Activated CD8-positive, alpha-beta T cell treated with anti-CD3 and anti-CD28 coated beads, Interleukin-2, amount 10 ng/mL, durations not matched to agents 7 days and 5 days (primary cell): ENCODE results near the gene CSNK1A1. TPM values are rescaled to one million over a fixed set of nuclear protein-coding genes. Genes with fewer than 3 reads are reported as not detected.

ENCODE experiments used
- ATAC-seq: fragments of 150-1000 bp; cut with Tn5 transposase; one replicate; pipeline ENCODE4 v1.10.0; 2021; ENCODE audit warnings: moderate library complexity
- CTCF ChIA-PET: fragments of 350-600 bp; sonication (Branson Sonifier 250); formaldehyde crosslinking; loops from one replicate; lab custom pipeline; 2021; ENCODE audit warnings: antibody characterized with exemption; lab: Charles Lee
- POLR2A ChIA-PET: fragments of 350-600 bp; sonication (Branson Sonifier 250); formaldehyde crosslinking; loops from one replicate; lab custom pipeline; 2021; ENCODE audit warnings: antibody characterized with exemption; lab: Charles Lee
- DNase-seq: peaks from one replicate; pipeline ENCODE4 v3.0.0-alpha.2; 2020
- H3K27ac Mint-ChIP-seq: one replicate; pipeline ENCODE4 v1.8.0; 2021; ENCODE audit warnings: mild to moderate bottlenecking, mixed read lengths
- H3K27me3 Mint-ChIP-seq: one replicate; pipeline ENCODE4 v1.8.0; 2021; ENCODE audit warnings: low read depth, mixed read lengths
- H3K36me3 Mint-ChIP-seq: one replicate; pipeline ENCODE4 v1.8.0; 2021; ENCODE audit warnings: low read depth, mixed read lengths
- H3K4me1 Mint-ChIP-seq: one replicate; pipeline ENCODE4 v1.8.0; 2021; ENCODE audit warnings: low read depth, mixed read lengths
- H3K4me3 Mint-ChIP-seq: one replicate; pipeline ENCODE4 v1.8.0; 2021; ENCODE audit warnings: mild to moderate bottlenecking, mixed read lengths
- H3K9me3 Mint-ChIP-seq: one replicate; pipeline ENCODE4 v1.8.0; 2022; ENCODE audit warnings: mixed read lengths; ENCODE audit not compliant: insufficient read depth
- total RNA-seq, 2 experiments: library from RNA; stranded (reverse); gene quantifications; one replicate each; pipeline ENCODE4 v1.2.3, GENCODE V29; 2021

The CSNK1A1 gene
- total RNA-seq, 2 experiments from 2014 or later = 163 to 177 TPM

GRCh38 chr5:149586708-149587318 is 35.6 kb upstream of the CSNK1A1 start:
- Mint-ChIP-seq H3K27me3 (peaks cover 6% of the 10 kb centered on the region), H3K4me1 (peaks cover under 1% of the 10 kb centered on the region), H3K4me3 (no peak overlapping the region), H3K9me3 (no peaks in the 10 kb centered on the region), H3K36me3 (no peaks in the 10 kb centered on the region), H3K27ac (no peak overlapping the region)
- no peak for ATAC-seq
- DNase-seq = no peak
- CTCF ChIA-PET = interaction anchor here (0.6 to 1.0 kb wide), 4 partner anchors 11 to 219 kb away, joined by 3 to 4 read pairs (median 3); no protein-coding TSS in a partner anchor
- POLR2A ChIA-PET = interaction anchor here (0.9 kb wide), 1 partner anchor 25 kb away, joined by 3 read pairs; no protein-coding TSS in a partner anchor

- no peak for ATAC-seq
- CTCF ChIA-PET = no interaction called here
Observed at GRCh38 chr5:149585910-149586309, 34.7 kb upstream of the CSNK1A1 start.

GRCh38 chr5:149584121-149584520 is 32.9 kb upstream of the CSNK1A1 start:
- ChIA-PET POLR2A (no interaction called here), CTCF (no interaction called here)
- H3K4me3 Mint-ChIP-seq = no peak overlapping the region
- H3K36me3 Mint-ChIP-seq = no peaks in the 10 kb centered on the region
- peaks cover 6% of the 10 kb centered on the region for H3K4me1 Mint-ChIP-seq
- DNase-seq (no peak), ATAC-seq (no peak)
- no peak overlapping the region for H3K27ac Mint-ChIP-seq
- H3K27me3 Mint-ChIP-seq = peaks cover 18% of the 10 kb centered on the region
- H3K9me3 Mint-ChIP-seq = no peaks in the 10 kb centered on the region

More at GRCh38 chr5:149585910-149586309, 34.7 kb upstream of the CSNK1A1 start:
- no peaks in the 10 kb centered on the region for H3K36me3 Mint-ChIP-seq
- POLR2A ChIA-PET = no interaction called here
- no peaks in the 10 kb centered on the region for H3K9me3 Mint-ChIP-seq
- no peak for DNase-seq
- no peak overlapping the region for H3K4me3 Mint-ChIP-seq
- no peak overlapping the region for H3K27ac Mint-ChIP-seq
- peaks cover 5% of the 10 kb centered on the region for H3K4me1 Mint-ChIP-seq
- H3K27me3 Mint-ChIP-seq = peaks cover 10% of the 10 kb centered on the region

- peaks cover 18% of the 10 kb centered on the region for H3K27me3 Mint-ChIP-seq
- H3K27ac Mint-ChIP-seq = no peak overlapping the region
- no peak for ATAC-seq
- ChIA-PET POLR2A (no interaction called here), CTCF (interaction anchor here (2.1 kb wide), 1 partner anchor 84 kb away, joined by 4 read pairs; no protein-coding TSS in a partner anchor)
- peaks cover 6% of the 10 kb centered on the region for H3K4me1 Mint-ChIP-seq
- no peak overlapping the region for H3K4me3 Mint-ChIP-seq
- no peaks in the 10 kb centered on the region for H3K9me3 Mint-ChIP-seq
- no peak for DNase-seq
- no peaks in the 10 kb centered on the region for H3K36me3 Mint-ChIP-seq
Observed at GRCh38 chr5:149583394-149583793, 32.2 kb upstream of the CSNK1A1 start.

- H3K36me3 Mint-ChIP-seq = no peaks in the 10 kb centered on the region
- H3K9me3 Mint-ChIP-seq = no peaks in the 10 kb centered on the region
- H3K4me3 Mint-ChIP-seq = peak overlapping the region; percentile 62
- ATAC-seq (no peak), DNase-seq (no peak)
- POLR2A ChIA-PET = no interaction called here
- H3K27ac Mint-ChIP-seq = no peak overlapping the region
- H3K27me3 Mint-ChIP-seq = peaks cover 18% of the 10 kb centered on the region
- CTCF ChIA-PET = interaction anchor here (1.9 to 2.1 kb wide), 2 partner anchors 36 to 85 kb away, joined by 4 to 7 read pairs; no protein-coding TSS in a partner anchor
- peaks cover 6% of the 10 kb centered on the region for H3K4me1 Mint-ChIP-seq
Observed at GRCh38 chr5:149581931-149582768, 30.9 kb upstream of the CSNK1A1 start.

GRCh38 chr5:149581192-149581861 is 30.1 kb upstream of the CSNK1A1 start, which contains the start of gene ARHGEF37:
Gene ARHGEF37, plus strand, starts transcription at chr5:149581498. Its CDS starts 16,272 bp downstream, at chr5:149597770.
- no peaks in the 10 kb centered on the region for H3K9me3 Mint-ChIP-seq
- H3K27ac Mint-ChIP-seq = no peak within 1 kb of the TSS
- H3K36me3 Mint-ChIP-seq = peaks cover 2% of the 10 kb centered on the region
- peak within 1 kb of the TSS; percentile 63 for H3K4me3 Mint-ChIP-seq
- CTCF ChIA-PET = interaction anchor here (1.0 to 2.1 kb wide), 3 partner anchors 29 to 86 kb away, joined by 3 to 7 read pairs (median 4); no protein-coding TSS in a partner anchor
- ATAC-seq (peak; percentile 87), DNase-seq (peak; percentile 42)
- peaks cover 15% of the 10 kb centered on the region for H3K27me3 Mint-ChIP-seq
- H3K4me1 Mint-ChIP-seq = peaks cover 14% of the 10 kb centered on the region
- POLR2A ChIA-PET = interaction anchor here (2.4 kb wide), 1 partner anchor 32 kb away, joined by 7 read pairs; no protein-coding TSS in a partner anchor

- ATAC-seq = peak; percentile 4
- Mint-ChIP-seq H3K4me1 (peaks cover 19% of the 10 kb centered on the region), H3K36me3 (peaks cover 2% of the 10 kb centered on the region), H3K4me3 (peak overlapping the region; percentile 63), H3K27me3 (peaks cover 15% of the 10 kb centered on the region), H3K9me3 (no peaks in the 10 kb centered on the region), H3K27ac (no peak overlapping the region)
- ChIA-PET POLR2A (interaction anchor here (2.4 kb wide), 1 partner anchor 31 kb away, joined by 7 read pairs; no protein-coding TSS in a partner anchor), CTCF (interaction anchor here (1.0 kb wide), 1 partner anchor 29 kb away, joined by 3 read pairs; no protein-coding TSS in a partner anchor)
- DNase-seq = no peak
Observed at GRCh38 chr5:149580808-149581191, 29.6 kb upstream of the CSNK1A1 start.

GRCh38 chr5:149578896-149579295 is 27.7 kb upstream of the CSNK1A1 start:
- H3K27me3 Mint-ChIP-seq = peaks cover 15% of the 10 kb centered on the region
- no peak for DNase-seq
- CTCF ChIA-PET = interaction anchor here (1.0 to 1.5 kb wide), 3 partner anchors 37 to 249 kb away, joined by 3 to 5 read pairs (median 3); no protein-coding TSS in a partner anchor

GRCh38 chr5:149576021-149576420 is 24.8 kb upstream of the CSNK1A1 start:
- Mint-ChIP-seq H3K27ac (peak overlapping the region; percentile 74), H3K27me3 (peaks cover 8% of the 10 kb centered on the region), H3K9me3 (no peaks in the 10 kb centered on the region), H3K4me1 (peaks cover 15% of the 10 kb centered on the region), H3K4me3 (no peak overlapping the region), H3K36me3 (peaks cover 2% of the 10 kb centered on the region)
- POLR2A ChIA-PET = interaction anchor here (1.5 kb wide), 1 partner anchor 26 kb away, joined by 5 read pairs; no protein-coding TSS in a partner anchor
- peak; percentile 76 for ATAC-seq
- DNase-seq = no peak
- CTCF ChIA-PET = interaction anchor here (1.0 to 3.7 kb wide), 8 partner anchors 11 to 258 kb away, joined by 3 to 17 read pairs (median 4); partner anchors contain the start of gene CSNK1A1

More at GRCh38 chr5:149578896-149579295, 27.7 kb upstream of the CSNK1A1 start:
- Mint-ChIP-seq H3K9me3 (no peaks in the 10 kb centered on the region), H3K36me3 (peaks cover 2% of the 10 kb centered on the region), H3K4me3 (no peak overlapping the region), H3K4me1 (peaks cover 20% of the 10 kb centered on the region), H3K27ac (no peak overlapping the region)
- POLR2A ChIA-PET = interaction anchor here (1.1 to 2.4 kb wide), 2 partner anchors 12 to 29 kb away, joined by 3 to 7 read pairs; no protein-coding TSS in a partner anchor
- ATAC-seq = no peak

- no peak overlapping the region for H3K27ac Mint-ChIP-seq
- H3K4me3 Mint-ChIP-seq = no peak overlapping the region
- no peaks in the 10 kb centered on the region for H3K9me3 Mint-ChIP-seq
- ChIA-PET POLR2A (no interaction called here), CTCF (interaction anchor here (1.1 to 3.7 kb wide), 5 partner anchors 10 to 194 kb away, joined by 3 to 17 read pairs (median 4); partner anchors contain the start of gene CSNK1A1)
- H3K36me3 Mint-ChIP-seq = peaks cover 2% of the 10 kb centered on the region
- H3K4me1 Mint-ChIP-seq = peaks cover 14% of the 10 kb centered on the region
- DNase-seq (no peak), ATAC-seq (no peak)
- peaks cover under 1% of the 10 kb centered on the region for H3K27me3 Mint-ChIP-seq
Observed at GRCh38 chr5:149575131-149575530, 23.9 kb upstream of the CSNK1A1 start.
